HEK293T (cell line): ENCODE measurements around the gene LSG1.

Source experiments
- CTCF ChIA-PET: fragments of 350-600 bp; formaldehyde crosslinking; extraction: SDS; loops from one replicate; lab custom pipeline; 2021; ENCODE audit warnings: antibody characterized with exemption, inconsistent platforms; lab: Yijun Ruan, JAX
- POLR2A ChIA-PET: fragments of 350-600 bp; formaldehyde crosslinking; extraction: SDS; loops from one replicate; lab custom pipeline; 2020; ENCODE audit warnings: antibody characterized with exemption, inconsistent platforms; lab: Yijun Ruan, JAX
- DNase-seq: peaks from one replicate; pipeline ENCODE4 v3.0.0; 2012; ENCODE audit warnings: mixed read lengths; ENCODE audit errors: extremely low spot score
- ARNT ChIP-seq: fragments of 450-650 bp; IDR thresholded peaks from 2 replicates; pipeline ENCODE4 v1.6.1; 2017; ENCODE audit warnings: mild to moderate bottlenecking
- BHLHE40 ChIP-seq: fragments of 450-650 bp; IDR thresholded peaks from 2 replicates; pipeline ENCODE4 v1.6.1; 2016; ENCODE audit warnings: mild to moderate bottlenecking, moderate library complexity, borderline replicate concordance
- CTBP1 ChIP-seq: fragments of 450-650 bp; IDR thresholded peaks from 2 replicates; pipeline ENCODE4 v1.6.1; 2016; ENCODE audit warnings: borderline replicate concordance
- ELF4 ChIP-seq: fragments of 450-650 bp; IDR thresholded peaks from 2 replicates; pipeline ENCODE4 v1.6.1; 2017; ENCODE audit warnings: antibody characterized with exemption
- FOXA1 ChIP-seq: fragments of 450-650 bp; IDR thresholded peaks from 2 replicates; pipeline ENCODE4 v1.6.1; 2016; ENCODE audit warnings: mild to moderate bottlenecking
- FOXK2 ChIP-seq: fragments of 450-650 bp; IDR thresholded peaks from 2 replicates; pipeline ENCODE4 v1.6.1; 2016; ENCODE audit warnings: mild to moderate bottlenecking
- FOXM1 ChIP-seq: fragments of 450-650 bp; IDR thresholded peaks from 2 replicates; pipeline ENCODE4 v1.6.1; 2017; ENCODE audit warnings: mild to moderate bottlenecking, borderline replicate concordance
- HDGF ChIP-seq: fragments of 450-650 bp; IDR thresholded peaks from 2 replicates; pipeline ENCODE4 v1.6.1; 2017; ENCODE audit warnings: antibody characterized with exemption, borderline replicate concordance
- L3MBTL2 ChIP-seq: fragments of 450-650 bp; conservative IDR thresholded peaks from 2 replicates; pipeline ENCODE4 v1.6.1; 2016; ENCODE audit warnings: mild to moderate bottlenecking
- LEF1 ChIP-seq: fragments of 450-650 bp; IDR thresholded peaks from 2 replicates; pipeline ENCODE4 v1.6.1; 2017; ENCODE audit warnings: mild to moderate bottlenecking, borderline replicate concordance
- NFRKB ChIP-seq: fragments of 450-650 bp; IDR thresholded peaks from 2 replicates; pipeline ENCODE4 v1.6.1; 2016; ENCODE audit warnings: mild to moderate bottlenecking, moderate library complexity
- SP1 ChIP-seq: fragments of 450-650 bp; IDR thresholded peaks from 2 replicates; pipeline ENCODE4 v1.6.1; 2017
- SUZ12 ChIP-seq: fragments of 450-650 bp; IDR thresholded peaks from 2 replicates; pipeline ENCODE4 v1.6.1; 2016; ENCODE audit warnings: mild to moderate bottlenecking
- TARDBP ChIP-seq: fragments of 450-650 bp; IDR thresholded peaks from 2 replicates; pipeline ENCODE4 v1.6.1; 2016
- ZNF384 ChIP-seq: fragments of 450-650 bp; IDR thresholded peaks from 2 replicates; pipeline ENCODE4 v1.6.1; 2016
- TF ChIP-seq, protein P1 (sequence below): fragments of 450-650 bp; IDR thresholded peaks from 2 replicates; pipeline ENCODE4 v1.6.1; 2016

The LSG1 gene

DNA sequence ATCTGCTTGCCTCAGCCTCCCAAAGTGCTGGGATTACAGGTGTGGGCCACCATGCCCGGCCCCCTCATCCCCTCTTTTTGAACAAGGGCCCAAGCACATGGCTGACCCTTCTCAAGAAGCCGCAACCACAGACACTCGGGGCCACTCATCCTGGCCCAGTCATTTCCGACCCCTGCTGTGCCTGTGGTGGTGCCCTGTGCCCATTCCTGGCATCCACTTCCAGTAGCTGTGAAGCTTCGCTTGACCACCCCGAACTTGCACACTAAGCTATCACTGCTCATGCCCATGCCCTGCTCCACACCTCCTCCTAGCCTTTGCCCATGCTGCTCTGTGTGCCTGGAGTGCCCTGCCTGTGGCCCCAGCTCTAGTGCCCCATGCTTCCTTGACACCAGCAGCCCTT is 47.0 kb downstream of the LSG1 start:
- CTCF ChIA-PET: no interaction called here
- POLR2A ChIA-PET: no interaction called here
- DNase-seq: no peak
- TF ChIP-seq ZNF384 (no peak), FOXK2 (no peak), FOXA1 (no peak), FOXM1 (no peak), LEF1 (no peak)

DNA sequence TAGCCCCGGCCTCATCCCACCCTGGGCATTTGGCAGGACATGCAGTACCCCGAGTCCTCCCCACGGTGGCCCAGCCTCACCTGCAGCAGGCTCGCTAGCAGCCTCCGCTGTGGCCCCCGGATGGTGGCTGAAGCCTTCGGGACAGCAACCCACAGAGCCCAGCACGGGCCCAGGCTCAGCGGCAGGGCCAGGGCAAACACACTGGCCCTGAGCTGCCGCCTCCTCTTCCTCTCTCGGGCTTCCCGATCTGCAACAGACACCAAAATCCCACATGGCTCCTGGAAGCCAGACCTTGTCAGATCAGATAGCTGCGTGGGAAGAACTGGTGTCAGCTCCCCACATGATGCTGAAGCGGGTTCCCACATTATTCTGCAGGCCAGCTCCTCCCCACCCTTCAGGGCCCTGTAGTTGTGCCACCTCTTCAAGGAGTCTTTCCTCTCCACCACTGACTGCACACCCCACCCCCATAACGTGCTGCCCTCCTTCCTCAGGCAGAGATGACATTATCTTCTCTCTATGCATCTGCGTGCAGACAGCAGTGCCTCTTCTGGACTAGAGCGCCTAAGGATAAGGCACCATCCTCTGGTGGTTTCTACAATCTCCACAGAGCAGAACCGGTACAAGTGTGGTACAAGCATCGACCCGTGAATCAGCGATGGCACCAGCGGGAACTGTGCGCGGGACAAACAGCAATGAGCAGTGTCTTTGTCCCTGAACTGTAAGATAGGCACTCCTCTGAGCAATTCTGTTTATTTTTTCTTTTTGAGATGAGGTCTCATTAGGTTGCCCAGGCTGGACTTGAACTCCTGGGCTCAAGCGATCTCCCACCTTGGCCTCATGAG is 48.3 kb downstream of the LSG1 start:
- no peak for DNase-seq
- no peak for TF ChIP-seq SUZ12
- TF ChIP-seq TARDBP: no peak
- no peak for TF ChIP-seq ELF4
- no peak for TF ChIP-seq BHLHE40
- no peak for TF ChIP-seq ARNT
- no peak for TF ChIP-seq ZNF384
- no peak for TF ChIP-seq FOXM1
- ChIA-PET CTCF (no interaction called here), POLR2A (no interaction called here)

DNA sequence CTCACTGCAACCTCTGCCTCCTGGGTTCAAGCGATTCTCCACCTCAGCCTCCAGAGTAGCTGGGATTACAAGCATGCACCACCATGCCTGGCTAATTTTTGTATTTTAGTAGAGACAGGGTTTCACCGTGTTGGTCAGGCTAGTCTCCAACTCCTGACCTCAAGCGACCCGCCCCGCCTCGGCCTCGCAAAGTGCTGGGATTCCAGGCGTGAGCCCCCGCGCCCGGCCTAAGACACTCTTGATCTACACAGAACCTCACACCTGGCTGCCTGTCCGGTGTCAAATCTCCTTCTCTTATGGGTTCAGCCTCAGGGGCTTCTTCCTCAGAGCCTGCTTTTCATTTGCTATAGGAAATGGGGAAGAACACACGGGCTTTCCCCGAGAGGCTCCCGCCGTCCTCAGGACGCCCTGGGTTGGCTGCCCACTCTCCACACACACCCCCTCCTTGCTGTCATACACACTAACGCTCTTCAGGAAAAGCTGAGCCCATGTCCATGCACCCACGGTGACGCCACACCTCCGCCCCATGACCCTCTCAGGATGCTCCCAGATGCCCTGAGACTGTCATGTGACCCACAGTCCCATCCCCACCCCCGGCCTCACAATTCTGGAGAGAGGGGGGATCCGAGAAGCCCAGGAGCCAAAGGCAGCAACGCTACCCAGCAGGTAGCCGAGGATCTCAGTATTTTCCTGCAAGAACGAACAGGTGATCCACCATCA is 49.2 kb downstream of the LSG1 start:
- TF ChIP-seq TARDBP (no peak), LEF1 (no peak), L3MBTL2 (no peak), CTBP1 (no peak), FOXA1 (no peak)
- TF ChIP-seq, protein P1, sequence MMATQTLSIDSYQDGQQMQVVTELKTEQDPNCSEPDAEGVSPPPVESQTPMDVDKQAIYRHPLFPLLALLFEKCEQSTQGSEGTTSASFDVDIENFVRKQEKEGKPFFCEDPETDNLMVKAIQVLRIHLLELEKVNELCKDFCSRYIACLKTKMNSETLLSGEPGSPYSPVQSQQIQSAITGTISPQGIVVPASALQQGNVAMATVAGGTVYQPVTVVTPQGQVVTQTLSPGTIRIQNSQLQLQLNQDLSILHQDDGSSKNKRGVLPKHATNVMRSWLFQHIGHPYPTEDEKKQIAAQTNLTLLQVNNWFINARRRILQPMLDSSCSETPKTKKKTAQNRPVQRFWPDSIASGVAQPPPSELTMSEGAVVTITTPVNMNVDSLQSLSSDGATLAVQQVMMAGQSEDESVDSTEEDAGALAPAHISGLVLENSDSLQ: no peak
- ChIA-PET POLR2A (no interaction called here), CTCF (no interaction called here)
- DNase-seq: no peak

DNA sequence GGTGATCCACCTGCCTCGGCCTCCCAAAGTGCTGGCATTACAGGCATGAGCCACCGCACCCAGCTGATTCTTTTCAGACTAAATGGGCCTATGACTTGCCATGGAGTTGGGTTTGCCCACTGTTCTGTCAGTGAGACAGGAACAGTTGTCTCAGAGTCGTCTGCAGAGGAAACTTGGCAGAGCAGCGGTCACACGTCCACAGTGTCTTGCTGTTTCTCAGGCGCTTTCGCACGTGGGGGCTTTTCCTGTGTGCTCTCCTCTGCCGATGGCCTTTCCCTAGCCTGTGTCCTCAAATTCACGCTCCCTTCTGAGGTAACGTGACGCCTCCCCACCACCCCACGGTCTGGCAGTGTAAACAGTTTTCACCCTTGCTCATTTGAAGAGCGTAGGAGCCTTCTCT is 50.0 kb downstream of the LSG1 start:
- CTCF ChIA-PET: interaction anchor here (1.2 kb wide), 1 partner anchor 27 kb away, joined by 3 read pairs; no protein-coding TSS in a partner anchor
- POLR2A ChIA-PET: no interaction called here
- TF ChIP-seq SP1 (no peak), ARNT (no peak), HDGF (no peak), TARDBP (no peak), FOXK2 (no peak), LEF1 (no peak), FOXM1 (no peak)
- DNase-seq: no peak

DNA sequence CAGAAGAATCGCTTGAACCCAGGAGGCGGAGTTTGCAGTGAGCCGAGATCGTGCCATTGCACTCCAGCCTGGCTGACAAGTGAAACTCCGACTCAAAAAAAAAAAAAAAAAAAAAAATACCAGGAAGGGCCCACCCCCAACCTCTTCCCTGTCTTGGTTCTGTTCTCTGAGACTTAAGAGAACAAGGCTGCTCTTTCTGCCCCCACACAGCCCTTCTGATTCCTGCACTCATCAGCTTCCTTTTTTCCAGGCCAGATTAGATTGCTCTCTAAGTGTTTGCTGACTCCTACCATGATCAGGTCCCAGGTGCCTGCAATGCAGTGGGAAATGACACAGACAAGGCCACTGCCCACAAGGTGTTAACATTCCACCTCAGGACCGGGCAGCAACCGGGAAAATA is 51.8 kb downstream of the LSG1 start:
- TF ChIP-seq HDGF (no peak), L3MBTL2 (no peak), ELF4 (no peak), FOXM1 (no peak), SUZ12 (no peak), ARNT (no peak), FOXA1 (no peak), NFRKB (no peak), TARDBP (no peak), ZNF384 (no peak), FOXK2 (no peak), CTBP1 (no peak)
- TF ChIP-seq, protein P1: no peak
- POLR2A ChIA-PET: no interaction called here
- CTCF ChIA-PET: interaction anchor here (0.6 kb wide), 1 partner anchor 245 kb away, joined by 3 read pairs; no protein-coding TSS in a partner anchor
- no peak for DNase-seq

DNA sequence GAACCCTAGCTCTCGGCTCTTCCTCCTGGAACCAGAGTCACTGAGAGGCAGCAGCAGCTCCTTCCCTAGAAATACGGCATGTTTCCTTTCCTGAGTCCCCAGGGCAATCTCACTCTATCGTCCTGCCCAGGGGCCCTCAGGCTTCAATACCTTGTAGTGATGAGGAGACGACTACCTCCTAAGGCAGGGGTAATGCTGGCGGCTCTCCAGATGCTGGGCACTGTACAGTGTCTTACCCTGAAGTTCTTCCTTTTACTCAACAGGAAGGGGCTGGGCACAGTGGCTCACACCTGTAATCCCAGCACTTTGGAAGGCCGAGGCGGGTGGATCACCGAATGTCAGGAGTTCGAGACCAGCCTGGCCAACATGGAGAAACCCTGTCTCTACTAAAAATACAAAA is 52.2 kb downstream of the LSG1 start:
- TF ChIP-seq FOXM1 (no peak), ZNF384 (no peak), NFRKB (no peak), LEF1 (no peak), ELF4 (no peak)
- ChIA-PET POLR2A (no interaction called here), CTCF (interaction anchor here (0.6 kb wide), 1 partner anchor 244 kb away, joined by 3 read pairs; no protein-coding TSS in a partner anchor)
- DNase-seq: no peak

DNA sequence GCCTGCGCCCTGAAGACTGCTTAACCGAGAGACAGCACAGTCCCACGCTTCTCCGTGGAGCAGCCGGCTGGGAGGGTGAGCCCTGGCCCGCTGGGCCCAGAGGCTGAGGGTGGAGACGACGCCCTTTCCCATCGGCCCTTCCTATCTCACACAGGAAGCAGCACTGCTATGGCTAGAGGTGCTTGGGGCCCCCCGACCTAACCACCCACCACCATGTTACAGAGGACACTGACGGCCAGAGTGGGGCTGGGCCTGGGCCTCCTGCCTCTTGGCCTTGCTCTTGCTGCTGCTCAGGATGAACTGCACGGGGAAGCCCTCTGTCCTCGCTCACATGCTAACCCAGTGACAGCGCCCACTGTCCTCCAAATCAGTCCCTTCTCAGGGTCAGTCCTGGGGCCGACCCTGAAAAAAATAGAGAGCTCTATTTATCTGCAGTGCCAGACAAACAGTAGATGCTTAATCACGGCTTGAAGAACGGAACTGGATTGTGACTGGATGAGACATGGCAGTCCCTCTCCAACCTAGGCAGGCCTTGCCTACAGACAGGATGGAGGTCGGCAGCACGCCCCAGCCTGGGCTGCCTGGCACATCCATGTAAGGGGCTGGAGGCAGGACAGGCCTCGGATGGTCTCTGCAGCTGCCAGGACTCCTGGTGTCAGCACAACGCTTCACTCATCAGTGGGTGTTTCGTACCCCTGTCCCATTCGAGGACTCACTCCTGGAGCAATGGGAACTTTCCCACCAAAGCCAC is 53.0 kb downstream of the LSG1 start:
- CTCF ChIA-PET: no interaction called here
- POLR2A ChIA-PET: no interaction called here
- TF ChIP-seq CTBP1 (no peak), FOXA1 (no peak), ARNT (no peak), SP1 (no peak)
- TF ChIP-seq, protein P1: no peak
- DNase-seq: no peak
